Muscle layer of colon (tissue), 2 donors: ENCODE results near the gene PMEPA1.

Experiments used
- H3K27ac ChIP-seq: one replicate; pipeline ENCODE4 v1.7.0; 2013; ENCODE audit warnings: low read depth, mild to moderate bottlenecking, low read length, moderate library complexity
- H3K27me3 ChIP-seq, 2 donors: one replicate each; pipeline ENCODE4 v1.7.0; 2013; ENCODE audit warnings: low read length in 2 of 2, mild to moderate bottlenecking in 2 of 2; ENCODE audit not compliant: insufficient read depth in 2 of 2, control insufficient read depth in 1 of 2
- H3K36me3 ChIP-seq: one replicate; pipeline ENCODE4 v1.7.0; 2013; ENCODE audit warnings: mild to moderate bottlenecking, low read length; ENCODE audit not compliant: insufficient read depth
- H3K4me1 ChIP-seq: one replicate; pipeline ENCODE4 v1.7.0; 2013; ENCODE audit warnings: mild to moderate bottlenecking, low read length; ENCODE audit not compliant: insufficient read depth
- H3K4me3 ChIP-seq, 2 donors: one replicate each; pipeline ENCODE4 v1.7.0; 2013; ENCODE audit warnings: low read length in 2 of 2, low read depth in 1 of 2, mild to moderate bottlenecking in 1 of 2, moderate library complexity in 1 of 2
- H3K9ac ChIP-seq: one replicate; pipeline ENCODE4 v1.7.0; 2013; ENCODE audit warnings: low read length
- H3K9me3 ChIP-seq: one replicate; pipeline ENCODE4 v1.7.0; 2013; ENCODE audit warnings: mild to moderate bottlenecking, low read length
- donor health status: abdominal sarcoma.
- donor health status: Adenocarcinoma of cecum.

PMEPA1 gene

DNA sequence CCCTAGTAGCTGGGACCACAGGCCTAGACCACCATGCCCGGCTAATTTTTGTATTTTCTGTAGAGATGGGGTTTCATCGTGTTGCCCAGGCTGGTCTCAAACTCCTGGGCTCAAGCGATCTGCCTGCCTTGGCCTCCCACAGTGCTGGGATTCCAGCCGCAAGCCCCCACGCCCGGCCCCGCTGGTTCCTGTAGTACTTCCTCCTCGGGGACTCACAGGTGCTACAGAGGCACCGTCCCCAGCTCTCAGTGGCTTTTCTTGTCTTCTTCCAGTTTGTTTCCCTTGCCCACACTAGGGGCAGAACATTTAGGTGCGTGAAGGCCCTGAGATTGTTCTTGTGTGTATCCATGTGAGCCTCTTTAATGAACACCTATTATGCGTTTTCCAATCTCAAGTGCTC is 88.8 kb downstream of the PMEPA1 start:
- no peak overlapping the region for H3K9ac ChIP-seq
- peaks cover 0 to 7% of the 10 kb centered on the region in 2 donors for H3K27me3 ChIP-seq
- no peaks in the 10 kb centered on the region for H3K4me1 ChIP-seq
- no peaks in the 10 kb centered on the region for H3K9me3 ChIP-seq
- no peak overlapping the region for H3K27ac ChIP-seq
- H3K4me3 ChIP-seq, result no peak overlapping the region
- no peaks in the 10 kb centered on the region for H3K36me3 ChIP-seq

DNA sequence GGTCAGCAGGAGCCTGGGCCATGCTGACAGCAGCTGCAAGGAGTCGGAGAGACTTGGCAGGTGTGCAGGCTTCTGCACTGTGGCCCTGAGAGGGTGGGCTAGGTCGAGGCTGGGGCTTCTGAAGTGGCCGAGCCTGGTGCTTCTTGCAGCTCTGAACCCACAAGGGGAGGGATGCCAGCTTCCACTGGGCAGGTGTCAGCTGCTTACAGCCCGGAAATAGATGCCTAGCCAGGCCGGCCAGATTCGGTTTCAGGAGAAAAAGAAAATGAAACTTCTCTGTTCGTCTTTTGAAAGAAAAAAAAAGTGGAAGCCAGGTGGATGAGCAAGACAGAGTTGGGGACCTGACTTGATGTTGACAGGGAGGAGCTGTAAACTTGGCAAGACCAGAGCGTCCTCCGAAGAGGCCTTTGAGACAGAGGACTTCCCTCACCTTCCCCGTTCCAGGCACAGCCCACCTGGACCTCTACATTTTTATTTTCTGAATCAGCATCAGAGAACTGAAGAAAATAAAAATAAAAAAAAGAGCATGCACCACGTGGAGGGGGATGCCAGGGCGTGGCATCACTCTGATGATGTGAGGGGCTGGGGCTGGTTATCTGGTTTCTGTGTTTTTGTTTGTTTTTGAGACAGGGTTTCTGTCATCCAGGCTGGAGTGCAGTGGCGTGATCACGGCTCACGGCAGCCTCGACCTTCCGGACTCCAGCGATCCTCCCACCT is 89.4 kb downstream of the PMEPA1 start, which contains the start of gene ZBP1:
Gene ZBP1 (minus strand): TSS at position 153 of the 717 bp plus-strand sequence. CDS start 131 bp downstream, at position 22.
- H3K36me3 ChIP-seq, result no peaks in the 10 kb centered on the region
- no peak within 1 kb of the TSS for H3K4me3 ChIP-seq
- H3K9ac ChIP-seq, result no peak within 1 kb of the TSS
- H3K4me1 ChIP-seq, result no peaks in the 10 kb centered on the region
- no peaks in the 10 kb centered on the region for H3K9me3 ChIP-seq
- no peak within 1 kb of the TSS for H3K27ac ChIP-seq
- H3K27me3 ChIP-seq, result peaks cover 0 to 7% of the 10 kb centered on the region in 2 donors

DNA sequence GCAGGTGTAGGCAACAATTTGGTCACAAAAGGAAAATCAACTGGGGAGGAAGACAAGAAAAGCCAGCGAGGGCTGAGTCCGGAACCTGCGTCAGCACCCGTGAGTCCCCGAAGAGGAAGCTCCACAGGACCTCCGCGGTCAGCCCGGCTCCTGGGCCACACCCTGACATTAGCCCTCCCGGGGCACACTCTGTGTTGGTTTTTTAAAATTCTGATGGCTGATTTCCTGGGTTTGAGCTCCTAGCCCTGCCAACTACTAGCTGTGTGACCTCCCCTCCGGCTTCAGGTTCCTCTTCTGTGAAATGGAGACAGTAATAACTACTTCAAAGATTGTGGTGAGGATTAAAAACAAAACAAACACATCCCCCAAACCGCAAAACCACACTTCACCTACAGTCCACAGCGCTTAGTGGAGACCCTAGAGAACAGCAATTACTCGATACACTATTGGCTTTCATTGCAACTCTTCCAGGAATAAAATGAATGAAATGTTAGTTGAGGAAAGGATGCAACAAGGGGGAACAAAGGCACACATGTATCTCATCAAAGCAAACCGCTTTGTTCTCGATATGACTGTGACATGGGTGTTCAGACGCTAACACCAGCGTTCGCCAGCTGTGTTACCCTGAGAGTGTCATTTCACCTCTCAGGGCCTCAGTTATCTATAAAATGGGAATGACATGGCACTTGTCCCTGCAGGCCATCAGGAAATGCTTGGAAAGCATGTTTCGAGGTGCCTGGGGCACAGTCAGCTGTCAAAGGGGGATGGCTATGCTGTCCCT is 90.6 kb downstream of the PMEPA1 start:
- Histone ChIP-seq H3K4me1 (no peaks in the 10 kb centered on the region), H3K9ac (no peak overlapping the region), H3K4me3 (no peak overlapping the region), H3K36me3 (no peaks in the 10 kb centered on the region), H3K27ac (no peak overlapping the region), H3K27me3 (peaks cover 0 to 7% of the 10 kb centered on the region in 2 donors), H3K9me3 (no peaks in the 10 kb centered on the region)

DNA sequence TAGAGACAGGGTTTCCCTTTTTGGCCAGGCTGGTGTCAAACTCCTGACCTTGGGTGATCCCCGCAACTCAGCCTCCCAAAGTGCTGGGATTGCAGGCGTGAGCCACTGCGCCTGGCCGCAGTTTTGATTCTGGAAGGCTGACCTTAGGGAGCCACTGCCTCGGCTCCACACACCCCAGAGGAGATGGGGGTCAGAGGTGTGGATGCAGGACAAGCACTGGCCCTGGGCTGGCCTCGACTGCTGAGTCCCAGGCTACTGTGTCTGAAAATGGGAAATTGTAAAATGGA is 91.1 kb downstream of the PMEPA1 start:
- no peaks in the 10 kb centered on the region for H3K9me3 ChIP-seq
- H3K27ac ChIP-seq, result no peak overlapping the region
- H3K36me3 ChIP-seq, result no peaks in the 10 kb centered on the region
- peaks cover 0 to 7% of the 10 kb centered on the region in 2 donors for H3K27me3 ChIP-seq
- H3K4me1 ChIP-seq, result no peaks in the 10 kb centered on the region
- H3K9ac ChIP-seq, result no peak overlapping the region
- H3K4me3 ChIP-seq, result no peak overlapping the region

DNA sequence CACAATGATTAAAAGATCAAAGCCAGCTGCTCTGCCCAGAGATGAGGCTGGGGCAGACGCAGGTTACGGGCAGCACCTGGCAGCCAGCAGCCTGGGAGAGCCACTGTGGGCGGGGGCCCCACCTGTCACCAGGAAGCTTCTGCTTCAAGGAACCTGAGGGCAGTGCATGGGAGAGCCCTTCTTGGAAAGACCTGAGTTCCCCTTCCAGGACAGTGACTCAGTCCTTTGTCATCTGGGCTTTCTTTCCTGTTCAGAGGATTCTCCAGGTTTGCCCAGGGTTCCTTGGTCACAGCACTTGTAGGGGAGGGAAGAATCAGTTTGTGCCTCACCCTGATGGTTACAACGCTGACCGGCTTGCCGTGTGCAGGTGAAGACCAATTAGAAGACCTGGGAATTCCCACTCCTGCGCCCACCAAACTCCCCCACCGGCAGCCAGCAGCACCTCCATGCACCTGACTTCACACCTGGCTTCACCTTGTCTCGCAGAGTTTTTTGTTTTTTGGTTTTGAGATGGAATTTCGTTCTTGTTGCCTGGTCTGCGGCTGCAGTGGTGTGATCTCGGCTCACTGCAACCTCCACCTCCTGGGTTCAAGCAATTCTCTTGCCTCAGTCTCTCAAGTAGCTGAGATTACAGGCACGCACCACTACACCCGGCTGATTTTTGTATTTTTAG is 91.6 kb downstream of the PMEPA1 start:
- Histone ChIP-seq H3K36me3 (no peaks in the 10 kb centered on the region), H3K27ac (no peak overlapping the region), H3K27me3 (peaks cover 0 to 7% of the 10 kb centered on the region in 2 donors), H3K4me1 (no peaks in the 10 kb centered on the region), H3K9me3 (no peaks in the 10 kb centered on the region), H3K4me3 (no peak overlapping the region), H3K9ac (no peak overlapping the region)

DNA sequence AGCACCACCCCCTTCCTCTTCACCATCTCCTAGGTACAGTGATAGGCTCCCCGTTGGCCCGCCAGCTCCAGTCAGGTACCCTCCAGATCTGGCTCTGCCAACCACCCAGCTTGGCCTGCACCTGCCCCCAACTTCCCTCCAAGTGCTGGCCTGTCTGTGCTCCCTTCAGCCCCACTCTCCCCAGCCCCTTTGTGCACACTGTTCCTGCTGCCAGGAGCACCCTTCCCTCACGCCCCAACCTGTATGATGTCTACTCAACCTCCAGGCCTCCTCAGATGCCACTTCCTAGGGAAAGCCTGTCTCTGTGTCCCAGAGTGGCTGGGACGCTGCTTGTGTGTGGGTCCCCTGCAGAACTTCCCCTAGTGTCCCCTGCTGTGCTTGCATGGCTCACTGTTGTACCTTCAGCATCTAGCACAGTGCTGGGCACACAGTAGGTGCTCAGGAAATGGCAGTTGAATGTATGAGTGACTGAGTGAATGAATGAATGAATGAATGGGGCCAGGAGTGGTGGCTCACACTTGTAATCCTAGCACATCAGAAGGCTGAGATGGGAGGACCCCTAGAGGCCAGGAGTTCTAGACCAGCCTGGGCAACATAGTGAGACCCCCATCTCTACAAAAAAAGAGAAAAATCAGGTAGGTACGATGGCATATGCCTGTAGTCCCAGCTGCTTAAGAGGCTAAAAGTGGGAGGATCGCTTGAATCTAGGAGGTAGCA is 92.6 kb downstream of the PMEPA1 start:
- Histone ChIP-seq H3K27ac (no peak overlapping the region), H3K9me3 (no peaks in the 10 kb centered on the region), H3K36me3 (no peaks in the 10 kb centered on the region), H3K9ac (no peak overlapping the region), H3K4me1 (no peaks in the 10 kb centered on the region), H3K27me3 (peaks cover 0 to 7% of the 10 kb centered on the region in 2 donors), H3K4me3 (no peak overlapping the region)

DNA sequence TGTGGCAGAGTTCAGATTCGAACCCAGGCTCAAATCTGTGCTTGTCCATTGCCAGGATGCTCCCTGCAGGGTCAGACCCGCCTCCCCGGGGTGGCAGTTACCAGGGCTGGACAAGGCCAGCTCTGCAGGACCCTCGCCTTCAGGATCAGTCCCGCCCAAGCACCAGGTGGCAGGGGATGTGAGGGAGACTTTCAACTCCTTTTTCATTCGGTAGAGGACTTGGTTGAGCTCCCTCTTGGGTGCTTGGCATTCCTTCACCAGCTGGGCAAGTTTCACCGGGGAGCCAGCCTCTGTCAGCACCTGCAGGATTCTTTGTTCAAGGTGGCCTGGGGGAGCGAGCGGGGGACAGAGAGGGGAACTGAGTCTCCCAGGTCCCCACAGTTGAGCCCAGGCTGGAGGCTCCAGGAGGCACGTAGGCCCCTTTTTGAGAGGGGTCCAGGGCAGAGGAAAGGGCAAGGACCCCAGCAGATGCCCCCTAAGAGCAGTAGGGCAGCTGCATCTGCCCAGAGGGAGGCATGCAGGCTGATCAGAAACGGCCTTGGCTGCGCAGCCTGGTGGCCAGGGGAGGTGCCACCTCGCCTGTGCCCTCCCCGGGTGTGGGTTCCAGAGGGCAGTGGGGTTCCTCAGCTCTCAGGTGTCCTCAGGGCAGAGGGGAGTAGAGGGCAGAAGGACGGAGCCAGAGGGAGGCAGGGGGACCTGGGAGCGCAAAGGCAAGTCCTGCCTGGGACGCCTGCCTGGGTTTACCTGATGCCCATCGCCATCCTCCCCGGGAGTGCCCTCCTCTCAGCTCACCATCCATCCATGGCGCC is 93.5 kb downstream of the PMEPA1 start:
- no peaks in the 10 kb centered on the region for H3K9me3 ChIP-seq
- peaks cover 0 to 3% of the 10 kb centered on the region in 2 donors for H3K27me3 ChIP-seq
- no peaks in the 10 kb centered on the region for H3K4me1 ChIP-seq
- H3K36me3 ChIP-seq, result no peaks in the 10 kb centered on the region
- no peak overlapping the region for H3K27ac ChIP-seq
- H3K4me3 ChIP-seq, result no peak overlapping the region
- H3K9ac ChIP-seq, result no peak overlapping the region

DNA sequence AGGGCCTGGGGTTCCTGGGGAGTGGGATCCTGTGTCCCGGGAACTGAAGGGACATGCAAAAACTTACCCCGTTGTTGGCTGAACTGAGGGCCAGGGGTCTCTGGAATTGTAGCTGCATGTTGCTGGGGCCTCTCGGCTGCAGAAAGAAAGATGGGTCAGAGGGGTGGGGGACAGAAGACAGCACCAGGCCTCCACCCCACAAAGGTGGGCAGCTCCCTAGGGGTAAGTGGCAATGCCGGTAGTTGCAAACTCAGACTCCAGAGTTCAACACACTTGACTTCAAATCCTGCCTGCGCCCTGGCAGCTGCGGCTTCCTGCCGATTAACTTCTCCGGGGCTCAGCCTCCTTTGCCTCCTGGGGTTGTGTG is 94.4 kb downstream of the PMEPA1 start:
- no peak overlapping the region for H3K9ac ChIP-seq
- no peaks in the 10 kb centered on the region for H3K4me1 ChIP-seq
- H3K27me3 ChIP-seq, result peaks cover 0 to 3% of the 10 kb centered on the region in 2 donors
- no peak overlapping the region for H3K27ac ChIP-seq
- H3K4me3 ChIP-seq, result no peak overlapping the region
- no peaks in the 10 kb centered on the region for H3K9me3 ChIP-seq
- no peaks in the 10 kb centered on the region for H3K36me3 ChIP-seq

DNA sequence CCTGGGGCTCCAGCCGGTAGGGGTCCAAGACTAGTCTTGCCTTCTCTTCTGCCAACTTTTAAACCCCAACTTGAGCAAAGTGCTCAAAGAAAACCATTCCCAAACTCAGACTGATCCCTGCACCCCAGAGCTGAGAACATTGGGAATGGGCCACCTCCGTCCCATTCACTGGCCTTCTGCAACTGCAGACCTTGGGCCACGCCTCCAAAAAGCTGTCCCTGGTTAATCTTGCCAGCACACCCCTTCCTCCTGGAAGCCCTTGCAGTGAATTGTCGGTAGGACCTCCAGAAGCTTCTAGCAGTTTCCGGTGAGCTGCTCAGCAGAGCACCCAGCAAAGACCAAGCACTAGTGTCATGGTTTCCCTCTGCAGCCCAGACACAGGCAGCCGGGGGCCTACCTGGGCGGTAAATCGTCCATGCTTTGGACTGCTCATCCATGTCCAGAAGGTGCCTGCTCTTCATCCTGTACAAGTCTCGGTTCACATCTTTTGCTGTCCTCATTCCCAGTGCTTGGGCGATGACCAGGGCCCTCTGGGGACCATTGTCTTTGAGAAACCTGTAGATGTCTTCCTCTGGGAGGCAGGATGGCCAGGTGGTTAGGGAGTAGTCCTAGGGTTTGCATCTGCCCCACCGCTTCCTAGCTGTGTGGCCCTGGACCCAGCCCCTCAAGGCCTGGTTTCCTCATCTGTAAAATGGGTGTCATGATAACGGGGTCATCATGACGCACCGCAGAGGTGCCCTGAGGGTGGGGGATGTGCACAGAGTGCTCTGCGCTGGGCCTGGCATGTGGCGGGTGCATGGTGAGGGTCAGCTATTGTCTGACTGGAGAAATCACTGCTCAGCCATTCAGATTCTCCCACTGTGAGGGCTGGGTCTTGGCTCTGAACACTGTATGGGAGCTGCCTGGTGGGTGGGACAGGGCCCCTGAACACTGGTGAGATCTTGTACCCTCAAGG is 95.0 kb downstream of the PMEPA1 start:
- Histone ChIP-seq H3K27me3 (peaks cover 0 to 3% of the 10 kb centered on the region in 2 donors), H3K4me3 (no peak overlapping the region), H3K36me3 (no peaks in the 10 kb centered on the region), H3K27ac (no peak overlapping the region), H3K9ac (no peak overlapping the region), H3K4me1 (no peaks in the 10 kb centered on the region), H3K9me3 (no peaks in the 10 kb centered on the region)

DNA sequence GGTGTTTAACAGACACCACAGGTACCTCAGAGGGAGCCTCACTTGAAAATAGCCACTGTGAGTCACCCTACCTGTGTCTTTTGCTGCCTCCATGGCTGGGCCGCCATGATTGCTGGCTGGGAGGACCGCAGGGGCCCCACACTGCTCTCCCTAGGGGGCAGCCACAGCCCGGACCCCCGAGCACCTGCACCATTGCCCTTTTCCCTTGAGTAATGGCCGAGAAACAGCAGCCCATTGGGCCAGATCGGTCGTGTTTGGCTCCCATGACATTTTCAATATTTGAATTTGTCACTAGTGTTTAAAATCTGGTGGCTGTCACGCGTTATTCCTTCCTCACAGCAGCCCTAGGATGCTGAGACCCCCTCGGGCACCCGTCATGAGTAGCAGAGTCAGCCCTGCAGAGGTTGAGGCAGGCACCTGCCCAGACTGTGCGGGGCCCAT is 96.3 kb downstream of the PMEPA1 start:
- no peak overlapping the region for H3K27ac ChIP-seq
- peaks cover 0 to 3% of the 10 kb centered on the region in 2 donors for H3K27me3 ChIP-seq
- no peak overlapping the region for H3K9ac ChIP-seq
- no peaks in the 10 kb centered on the region for H3K9me3 ChIP-seq
- no peak overlapping the region for H3K4me3 ChIP-seq
- no peaks in the 10 kb centered on the region for H3K36me3 ChIP-seq
- no peaks in the 10 kb centered on the region for H3K4me1 ChIP-seq
